Naive thymus-derived CD4-positive, alpha-beta T cell (primary cell): Measurements from ENCODE around the gene GYPC. TPM values are rescaled to one million over a fixed set of nuclear protein-coding genes. Genes with fewer than 3 reads are reported as not detected.

Experiments used
- ATAC-seq: fragments of 150-1000 bp; cut with Tn5 transposase; 2 replicates; pipeline ENCODE4 v1.10.0; 2021; ENCODE audit warnings: mild to moderate bottlenecking, moderate library complexity
- CTCF ChIA-PET: fragments of 350-600 bp; sonication (Branson Sonifier 250); formaldehyde crosslinking; loops from one replicate; lab custom pipeline; 2021; ENCODE audit warnings: antibody characterized with exemption; lab: Charles Lee
- POLR2A ChIA-PET: fragments of 350-600 bp; sonication (Branson Sonifier 250); formaldehyde crosslinking; loops from one replicate; lab custom pipeline; 2021; ENCODE audit warnings: antibody characterized with exemption, inconsistent platforms; lab: Charles Lee
- DNase-seq, 9 donors: peaks; one replicate each; pipeline versions ENCODE4 v3.0.0 to v3.0.0-alpha.2; 2020 to 2022; ENCODE audit warnings: mixed read lengths in 1 of 9
- H3K27ac ChIP-seq: one replicate; pipeline ENCODE4 v1.7.0; 2013; ENCODE audit warnings: mild to moderate bottlenecking, low read depth, low read length, moderate library complexity
- H3K27me3 ChIP-seq, 2 donors: one replicate each; pipeline ENCODE4 v1.7.0; 2013; ENCODE audit warnings: low read length in 2 of 2, mild to moderate bottlenecking in 2 of 2, moderate library complexity in 2 of 2; ENCODE audit not compliant: control insufficient read depth in 2 of 2, insufficient read depth in 2 of 2
- H3K36me3 ChIP-seq, 3 experiments: 1 replicate in 2 of 3; 2 replicates in 1 of 3; pipeline ENCODE4 v1.7.0; 2013; ENCODE audit warnings: low read length in 3 of 3, mild to moderate bottlenecking in 3 of 3, moderate library complexity in 1 of 3; ENCODE audit not compliant: insufficient read depth in 3 of 3, control insufficient read depth in 2 of 3
- H3K4me1 ChIP-seq, 2 donors: one replicate each; pipeline ENCODE4 v1.7.0; 2013; ENCODE audit warnings: low read length in 2 of 2, mild to moderate bottlenecking in 2 of 2, moderate library complexity in 1 of 2; ENCODE audit not compliant: control insufficient read depth in 2 of 2, insufficient read depth in 2 of 2
- H3K4me3 ChIP-seq: 2 replicates; pipeline ENCODE4 v1.7.0; 2013; ENCODE audit warnings: mild to moderate bottlenecking, low read length
- H3K9me3 ChIP-seq, 3 experiments: 1 replicate in 2 of 3; 2 replicates in 1 of 3; pipeline ENCODE4 v1.7.0; 2013; ENCODE audit warnings: low read length in 3 of 3; ENCODE audit not compliant: control insufficient read depth in 2 of 3
- H3K27ac Mint-ChIP-seq, 9 donors: one replicate each; pipeline ENCODE4 v1.8.0; 2020 to 2022; ENCODE audit warnings: mixed read lengths in 9 of 9, mild to moderate bottlenecking in 8 of 9, moderate library complexity in 5 of 9, inconsistent platforms in 2 of 9
- H3K27me3 Mint-ChIP-seq, 5 donors: one replicate each; pipeline ENCODE4 v1.8.0; 2021 to 2022; ENCODE audit warnings: mixed read lengths in 5 of 5, mild to moderate bottlenecking in 1 of 5
- H3K36me3 Mint-ChIP-seq, 5 donors: one replicate each; pipeline ENCODE4 v1.8.0; 2020 to 2022; ENCODE audit warnings: mixed read lengths in 5 of 5, mild to moderate bottlenecking in 3 of 5, inconsistent platforms in 1 of 5
- H3K4me1 Mint-ChIP-seq, 7 donors: one replicate each; pipeline ENCODE4 v1.8.0; 2020 to 2022; ENCODE audit warnings: mixed read lengths in 7 of 7, mild to moderate bottlenecking in 3 of 7, inconsistent platforms in 1 of 7
- H3K4me3 Mint-ChIP-seq, 10 donors: one replicate each; pipeline ENCODE4 v1.8.0; 2020 to 2022; ENCODE audit warnings: mild to moderate bottlenecking in 10 of 10, mixed read lengths in 10 of 10, moderate library complexity in 6 of 10, inconsistent platforms in 2 of 10
- H3K9me3 Mint-ChIP-seq, 11 donors: one replicate each; pipeline ENCODE4 v1.8.0; 2020 to 2022; ENCODE audit warnings: mixed read lengths in 11 of 11, mild to moderate bottlenecking in 4 of 11, inconsistent platforms in 1 of 11, moderate library complexity in 1 of 11
- intact Hi-C, 2 donors: fragments of 100-400 bp; cut with micrococcal nuclease; formaldehyde crosslinking; loops; one replicate each; pipeline ENCODE4 v1.15.1; 2023
- polyA plus RNA-seq, 2 donors: library from polyadenylated mRNA; unstranded; fragments of 300-500 nt; fragmentation: Illumina TruSeq; gene quantifications; one replicate each; pipeline ENCODE4 v1.2.3, GENCODE V29; 2021
- total RNA-seq, 6 experiments: library from RNA in 5 of 6; stranded (reverse) in 5 of 6; gene quantifications; 1 replicate in 5 of 6; 2 replicates in 1 of 6; pipeline ENCODE4 v1.2.3 and lab custom pipeline; 2021 to 2026

GYPC gene
- total and polyA plus RNA-seq, 7 experiments from 2014 or later = 114 to 277 (median 140) TPM

- H3K4me1 Mint-ChIP-seq = peaks cover 0 to 17% (median 0%) of the 10 kb centered on the region in 7 donors
- Histone ChIP-seq H3K27ac (no peak overlapping the region), H3K36me3 (no peaks in the 10 kb centered on the region), H3K4me3 (no peak overlapping the region), H3K4me1 (no peaks in the 10 kb centered on the region), H3K27me3 (peaks cover 0 to 3% of the 10 kb centered on the region in 2 donors), H3K9me3 (peaks cover 0 to 5% (median 0%) of the 10 kb centered on the region in 3 experiments)
- no peak overlapping the region for H3K4me3 Mint-ChIP-seq
- intact Hi-C loops = no loop called here
- H3K9me3 Mint-ChIP-seq = peaks cover 0 to 19% (median 4%) of the 10 kb centered on the region in 11 donors
- H3K27me3 Mint-ChIP-seq = peaks cover 0 to 3% (median 0%) of the 10 kb centered on the region in 5 donors
- peak; percentile 53 for ATAC-seq
- no peak overlapping the region for H3K27ac Mint-ChIP-seq
- ChIA-PET CTCF (no interaction called here), POLR2A (no interaction called here)
- DNase-seq = no peak
- peaks cover 0 to 9% (median 4%) of the 10 kb centered on the region in 5 donors for H3K36me3 Mint-ChIP-seq
Measured at GRCh38 chr2:126719833-126720351, 63.9 kb downstream of the GYPC start.

DNA sequence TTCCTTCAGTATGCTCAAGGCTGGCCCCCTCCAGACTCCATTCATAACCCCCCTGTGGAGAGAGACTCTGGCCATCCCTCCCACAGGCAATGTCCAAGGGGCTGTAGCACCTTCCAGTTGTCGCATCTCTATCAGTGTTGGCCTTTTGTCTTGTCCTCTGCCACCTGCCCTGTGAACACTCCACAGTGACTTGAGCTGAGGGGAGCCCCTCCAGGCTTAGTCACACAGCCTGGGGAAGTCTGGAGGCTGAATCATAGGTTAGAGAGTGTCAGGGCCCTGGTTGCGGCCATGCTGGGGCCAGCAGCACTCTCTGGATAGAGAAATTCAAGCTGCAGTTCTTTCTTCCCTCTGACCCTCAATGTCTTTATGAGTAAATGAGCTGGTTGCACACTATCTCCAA is 64.7 kb downstream of the GYPC start:
- Histone ChIP-seq H3K27ac (no peak overlapping the region), H3K4me3 (no peak overlapping the region), H3K9me3 (peaks cover 0 to 13% (median 0%) of the 10 kb centered on the region in 3 experiments), H3K27me3 (peaks cover 0 to 3% of the 10 kb centered on the region in 2 donors), H3K4me1 (no peaks in the 10 kb centered on the region), H3K36me3 (no peaks in the 10 kb centered on the region)
- Mint-ChIP-seq H3K9me3 (peaks cover 5 to 27% (median 9%) of the 10 kb centered on the region in 11 donors), H3K27me3 (peaks cover 0 to 8% (median 4%) of the 10 kb centered on the region in 5 donors), H3K4me1 (peaks cover 0 to 13% (median 0%) of the 10 kb centered on the region in 7 donors), H3K4me3 (no peak overlapping the region), H3K27ac (no peak overlapping the region), H3K36me3 (peaks cover 2 to 16% (median 8%) of the 10 kb centered on the region in 5 donors)
- ATAC-seq (peak; percentile 36), DNase-seq (no peak)
- CTCF ChIA-PET = no interaction called here
- intact Hi-C loops = no loop called here
- POLR2A ChIA-PET = no interaction called here

DNA sequence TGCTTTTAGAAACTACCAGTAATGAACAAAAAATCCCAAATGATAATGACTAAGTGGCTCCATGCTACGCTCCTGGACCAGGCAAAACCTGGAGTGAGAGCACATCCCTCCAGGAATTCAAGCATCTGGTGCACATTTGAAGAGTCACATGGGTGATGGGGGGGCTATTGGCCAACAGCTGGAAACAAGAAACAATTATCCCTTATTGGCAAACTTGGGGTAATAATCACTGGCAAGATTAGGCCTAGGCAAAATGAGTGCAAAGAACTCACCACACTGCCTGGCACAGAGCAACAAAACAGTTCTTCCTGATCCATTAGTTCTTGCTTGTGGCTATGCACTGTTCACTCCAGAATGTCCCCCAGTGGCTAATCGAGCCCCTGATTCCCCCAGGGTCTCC is 66.1 kb downstream of the GYPC start:
- intact Hi-C loops = no loop called here
- Mint-ChIP-seq H3K36me3 (peaks cover 2 to 22% (median 9%) of the 10 kb centered on the region in 5 donors), H3K27ac (peak overlapping the region in 2 of 9 donors; percentile 57 to 77), H3K27me3 (peaks cover 0 to 18% (median 4%) of the 10 kb centered on the region in 5 donors), H3K9me3 (peaks cover 8 to 41% (median 20%) of the 10 kb centered on the region in 11 donors), H3K4me1 (peaks cover 0 to 13% (median 0%) of the 10 kb centered on the region in 7 donors), H3K4me3 (no peak overlapping the region)
- ATAC-seq = no peak
- Histone ChIP-seq H3K27ac (no peak overlapping the region), H3K9me3 (peaks cover 0 to 14% (median 0%) of the 10 kb centered on the region in 3 experiments), H3K36me3 (no peaks in the 10 kb centered on the region), H3K4me1 (no peaks in the 10 kb centered on the region), H3K4me3 (no peak overlapping the region), H3K27me3 (peaks cover 0 to 3% of the 10 kb centered on the region in 2 donors)
- no peak for DNase-seq
- ChIA-PET CTCF (no interaction called here), POLR2A (no interaction called here)

DNA sequence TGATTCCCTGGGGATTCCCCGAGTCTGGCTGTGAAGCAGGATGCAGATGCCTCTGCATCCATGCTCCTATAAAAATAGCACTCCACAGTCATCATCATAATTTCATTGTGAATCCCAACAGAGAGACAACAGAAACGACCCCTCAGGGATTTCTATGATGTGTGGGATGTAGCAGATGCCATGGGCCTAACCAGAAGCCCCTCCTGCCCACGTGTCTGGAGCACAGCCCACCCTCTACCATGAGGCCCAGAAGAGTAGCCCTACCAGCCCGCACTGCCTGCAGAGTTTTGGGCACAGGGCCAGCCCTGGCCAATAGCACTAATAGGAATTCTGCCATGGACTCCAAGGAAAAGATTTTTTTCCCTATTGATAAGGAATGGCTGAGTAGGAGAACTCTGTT is 66.6 kb downstream of the GYPC start:
- Mint-ChIP-seq H3K27me3 (peaks cover 0 to 19% (median 4%) of the 10 kb centered on the region in 5 donors), H3K9me3 (peaks cover 8 to 45% (median 20%) of the 10 kb centered on the region in 11 donors), H3K36me3 (peaks cover 2 to 22% (median 9%) of the 10 kb centered on the region in 5 donors), H3K4me1 (peaks cover 0 to 13% (median 0%) of the 10 kb centered on the region in 7 donors), H3K27ac (no peak overlapping the region), H3K4me3 (no peak overlapping the region)
- H3K4me1 ChIP-seq = no peaks in the 10 kb centered on the region
- H3K27ac ChIP-seq = no peak overlapping the region
- no peak for DNase-seq
- no peak for ATAC-seq
- ChIA-PET POLR2A (no interaction called here), CTCF (no interaction called here)
- intact Hi-C loops = no loop called here
- H3K4me3 ChIP-seq = no peak overlapping the region
- H3K9me3 ChIP-seq = peaks cover 0 to 14% (median 0%) of the 10 kb centered on the region in 3 experiments
- H3K27me3 ChIP-seq = peaks cover 0 to 3% of the 10 kb centered on the region in 2 donors
- no peaks in the 10 kb centered on the region for H3K36me3 ChIP-seq

DNA sequence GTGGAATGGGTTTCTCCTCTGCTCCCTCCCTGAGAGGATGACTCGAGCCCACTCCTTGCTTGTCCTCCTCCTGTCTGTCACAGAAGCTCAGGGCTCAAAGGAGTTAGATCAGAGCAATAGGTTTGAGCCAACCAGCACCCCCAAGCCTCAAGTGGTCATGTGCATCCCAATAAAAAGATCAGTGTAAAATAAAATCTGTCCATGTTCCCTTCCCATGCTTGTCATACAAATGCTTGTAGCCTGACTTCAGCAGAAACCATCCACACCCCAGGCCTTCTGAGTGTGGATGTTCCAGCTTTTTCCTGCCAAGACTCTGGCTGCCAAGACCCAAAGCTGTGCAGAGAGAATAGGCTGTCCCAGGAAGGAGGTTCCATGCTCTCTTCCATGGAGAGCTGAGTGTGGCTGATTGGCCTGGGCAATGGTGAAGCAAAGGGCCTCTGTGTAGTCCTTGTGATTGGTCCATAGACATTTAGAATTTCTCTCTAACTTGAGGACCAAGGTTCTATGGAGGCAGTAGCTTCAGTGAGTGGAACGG is 67.4 kb downstream of the GYPC start:
- no peaks in the 10 kb centered on the region for H3K36me3 ChIP-seq
- peaks cover 0 to 3% of the 10 kb centered on the region in 2 donors for H3K27me3 ChIP-seq
- no peak overlapping the region for H3K27ac ChIP-seq
- ATAC-seq (no peak), DNase-seq (no peak)
- H3K4me3 ChIP-seq = no peak overlapping the region
- CTCF ChIA-PET = interaction anchor here (0.6 kb wide), 1 partner anchor 549 kb away, joined by 3 read pairs; no protein-coding TSS in a partner anchor
- peaks cover 0 to 22% (median 4%) of the 10 kb centered on the region in 5 donors for H3K36me3 Mint-ChIP-seq
- peaks cover 0 to 13% (median 0%) of the 10 kb centered on the region in 7 donors for H3K4me1 Mint-ChIP-seq
- H3K9me3 Mint-ChIP-seq = peaks cover 8 to 45% (median 20%) of the 10 kb centered on the region in 11 donors
- H3K4me1 ChIP-seq = no peaks in the 10 kb centered on the region
- POLR2A ChIA-PET = no interaction called here
- intact Hi-C loops = no loop called here
- peaks cover 0 to 14% (median 0%) of the 10 kb centered on the region in 3 experiments for H3K9me3 ChIP-seq
- no peak overlapping the region for H3K27ac Mint-ChIP-seq
- no peak overlapping the region for H3K4me3 Mint-ChIP-seq
- H3K27me3 Mint-ChIP-seq = peaks cover 0 to 19% (median 4%) of the 10 kb centered on the region in 5 donors

DNA sequence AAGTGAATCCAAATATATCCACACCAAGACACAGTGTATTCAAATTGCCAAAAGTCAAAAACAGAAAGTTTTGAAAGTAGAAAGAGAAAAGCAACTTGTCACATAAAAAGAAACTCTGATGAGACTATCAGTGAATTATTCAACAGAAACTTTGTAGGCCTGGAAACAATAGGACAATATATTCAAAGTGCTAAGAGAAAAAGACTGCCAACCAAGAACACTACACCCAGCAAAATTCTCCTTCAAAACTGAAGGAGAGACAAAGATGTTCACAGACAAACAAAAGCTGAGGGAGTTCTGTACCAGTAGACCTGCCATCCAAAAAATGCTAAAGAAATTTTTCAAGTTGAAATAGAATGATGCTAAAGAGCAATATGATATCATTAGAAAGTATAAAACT is 69.6 kb downstream of the GYPC start:
- ChIA-PET POLR2A (no interaction called here), CTCF (no interaction called here)
- Mint-ChIP-seq H3K36me3 (peaks cover 0 to 22% (median 2%) of the 10 kb centered on the region in 5 donors), H3K27me3 (peaks cover 0 to 19% (median 4%) of the 10 kb centered on the region in 5 donors), H3K27ac (no peak overlapping the region), H3K4me3 (no peak overlapping the region), H3K9me3 (peaks cover 8 to 45% (median 20%) of the 10 kb centered on the region in 11 donors), H3K4me1 (peaks cover 0 to 1% (median 0%) of the 10 kb centered on the region in 7 donors)
- no peak overlapping the region for H3K4me3 ChIP-seq
- peaks cover 0 to 14% (median 0%) of the 10 kb centered on the region in 3 experiments for H3K9me3 ChIP-seq
- no peak overlapping the region for H3K27ac ChIP-seq
- H3K36me3 ChIP-seq = no peaks in the 10 kb centered on the region
- intact Hi-C loops = no loop called here
- no peak for DNase-seq
- ATAC-seq = no peak
- peaks cover 0 to 3% of the 10 kb centered on the region in 2 donors for H3K27me3 ChIP-seq
- no peaks in the 10 kb centered on the region for H3K4me1 ChIP-seq
